H9 (cell line): ENCODE data around the gene PTPRN2. TPM values are rescaled to one million over a fixed set of nuclear protein-coding genes. Genes with fewer than 3 reads are reported as not detected.
A peak's percentile ranks its signal among the peaks of the same experiment; 100 is the strongest.

Source experiments
- DNase-seq: peaks from one replicate; pipeline ENCODE4 v3.0.0-alpha.2; 2017
- H2AFZ ChIP-seq: one replicate; pipeline ENCODE4 v1.6.1; 2013; ENCODE audit warnings: mild to moderate bottlenecking, low read length, control low read depth, moderate library complexity
- H2AK5ac ChIP-seq: 2 replicates; pipeline ENCODE4 v1.6.1; 2013; ENCODE audit warnings: low read length, control low read depth, mixed read lengths; ENCODE audit not compliant: insufficient read length
- H2BK120ac ChIP-seq: one replicate; pipeline ENCODE4 v1.6.1; 2013; ENCODE audit warnings: low read depth, mild to moderate bottlenecking, low read length, control low read depth, inconsistent platforms; ENCODE audit not compliant: poor library complexity, severe bottlenecking
- H2BK12ac ChIP-seq: 2 replicates; pipeline ENCODE4 v1.6.1; 2013; ENCODE audit warnings: low read length, control low read depth, mixed read lengths, low read depth; ENCODE audit not compliant: insufficient read length
- H2BK15ac ChIP-seq: 2 replicates; pipeline ENCODE4 v1.6.1; 2013; ENCODE audit warnings: low read depth, low read length, control low read depth
- H2BK20ac ChIP-seq: one replicate; pipeline ENCODE4 v1.6.1; 2013; ENCODE audit warnings: low read depth, mild to moderate bottlenecking, low read length, control low read depth, inconsistent platforms; ENCODE audit not compliant: poor library complexity, severe bottlenecking
- H2BK5ac ChIP-seq: 2 replicates; pipeline ENCODE4 v1.6.1; 2013; ENCODE audit warnings: low read length, control low read depth, mixed read lengths; ENCODE audit not compliant: insufficient read length
- H3K14ac ChIP-seq: 2 replicates; pipeline ENCODE4 v1.6.1; 2013; ENCODE audit warnings: low read length, control low read depth; ENCODE audit not compliant: insufficient read depth
- H3K18ac ChIP-seq: 2 replicates; pipeline ENCODE4 v1.6.1; 2013; ENCODE audit warnings: low read depth, mild to moderate bottlenecking, mixed read lengths, low read length, control low read depth; ENCODE audit not compliant: insufficient read length
- H3K23ac ChIP-seq: 2 replicates; pipeline ENCODE4 v1.6.1; 2013; ENCODE audit warnings: low read length, control low read depth, mixed read lengths, low read depth; ENCODE audit not compliant: insufficient read length
- H3K23me2 ChIP-seq: 2 replicates; pipeline ENCODE4 v1.6.1; 2013; ENCODE audit warnings: low read depth, mild to moderate bottlenecking, mixed read lengths, low read length, control low read depth; ENCODE audit not compliant: insufficient read length, poor library complexity, severe bottlenecking
- H3K27ac ChIP-seq: 2 replicates; pipeline ENCODE4 v1.5.1; 2013; ENCODE audit warnings: low read length, control low read depth, mixed read lengths, low read depth; ENCODE audit not compliant: insufficient read length
- H3K27me3 ChIP-seq: 2 replicates; pipeline ENCODE4 v1.6.1; 2013; ENCODE audit warnings: low read length, control low read depth, inconsistent platforms; ENCODE audit not compliant: insufficient read depth
- H3K4ac ChIP-seq: 2 replicates; pipeline ENCODE4 v1.6.1; 2013; ENCODE audit warnings: low read depth, mild to moderate bottlenecking, control low read depth, inconsistent platforms, low read length, moderate library complexity
- H3K4me1 ChIP-seq: 2 replicates; pipeline ENCODE4 v1.6.1; 2013; ENCODE audit warnings: low read length, control low read depth, inconsistent platforms; ENCODE audit not compliant: insufficient read depth
- H3K4me2 ChIP-seq: 2 replicates; pipeline ENCODE4 v1.6.1; 2013; ENCODE audit warnings: low read length, control low read depth, mixed read lengths; ENCODE audit not compliant: insufficient read length, insufficient read depth
- H3K56ac ChIP-seq: 2 replicates; pipeline ENCODE4 v1.6.1; 2013; ENCODE audit warnings: low read depth, mild to moderate bottlenecking, mixed read lengths, low read length, control low read depth; ENCODE audit not compliant: insufficient read length
- H3K79me1 ChIP-seq: 2 replicates; pipeline ENCODE4 v1.6.1; 2013; ENCODE audit warnings: low read depth, mild to moderate bottlenecking, moderate library complexity, low read length, control low read depth, inconsistent platforms; ENCODE audit not compliant: insufficient read depth, poor library complexity, severe bottlenecking
- H3K79me2 ChIP-seq: 2 replicates; pipeline ENCODE4 v1.6.1; 2013; ENCODE audit warnings: low read length, control low read depth, inconsistent platforms; ENCODE audit not compliant: insufficient read depth
- H3K9ac ChIP-seq: 2 replicates; pipeline ENCODE4 v1.6.1; 2013; ENCODE audit warnings: low read length, control low read depth, mixed read lengths; ENCODE audit not compliant: insufficient read length; ENCODE audit errors: extremely low read depth
- H3K9me3 ChIP-seq: one replicate; pipeline ENCODE4 v1.6.1; 2013; ENCODE audit warnings: low read depth, low read length, inconsistent platforms; ENCODE audit not compliant: control insufficient read depth
- H3T11ph ChIP-seq: one replicate; pipeline ENCODE4 v1.6.1; 2013; ENCODE audit warnings: mild to moderate bottlenecking, low read length, control low read depth, inconsistent platforms
- H4K20me1 ChIP-seq: one replicate; pipeline ENCODE4 v1.6.1; 2013; ENCODE audit not compliant: control insufficient read depth, insufficient read length, insufficient read depth
- H4K5ac ChIP-seq: 2 replicates; pipeline ENCODE4 v1.6.1; 2013; ENCODE audit warnings: low read depth, mild to moderate bottlenecking, mixed read lengths, low read length, control low read depth; ENCODE audit not compliant: insufficient read length
- H4K8ac ChIP-seq: replicated peaks from 2 replicates; pipeline ENCODE4 v1.6.1; 2013; ENCODE audit warnings: low read length, control low read depth, mixed read lengths, low read depth; ENCODE audit not compliant: insufficient read length
- H4K91ac ChIP-seq: 2 replicates; pipeline ENCODE4 v1.6.1; 2013; ENCODE audit warnings: low read depth, mild to moderate bottlenecking, moderate library complexity, mixed read lengths, low read length, control low read depth; ENCODE audit not compliant: insufficient read length
- H3K27ac Mint-ChIP-seq, 3 experiments: 2 replicates in 2 of 3; 3 replicates in 1 of 3; pipeline ENCODE4 v1.8.0; 2020 to 2021; ENCODE audit warnings: mixed read lengths in 3 of 3, mild to moderate bottlenecking in 1 of 3, moderate library complexity in 1 of 3
- H3K27me3 Mint-ChIP-seq: 2 replicates; pipeline ENCODE4 v1.8.0; 2021; ENCODE audit warnings: low read depth, mild to moderate bottlenecking, moderate library complexity, mixed read lengths
- H3K36me3 Mint-ChIP-seq, 3 experiments: 2 replicates in 2 of 3; 3 replicates in 1 of 3; pipeline ENCODE4 v1.8.0; 2020 to 2021; ENCODE audit warnings: low read depth in 3 of 3, mixed read lengths in 3 of 3; ENCODE audit not compliant: insufficient read depth in 1 of 3
- H3K4me1 Mint-ChIP-seq, 2 experiments: 2 replicates each; pipeline ENCODE4 v1.8.0; 2020; ENCODE audit warnings: mixed read lengths in 2 of 2
- H3K4me3 Mint-ChIP-seq, 2 experiments: 2 replicates in 1 of 2; 3 replicates in 1 of 2; pipeline ENCODE4 v1.8.0; 2020 to 2021; ENCODE audit warnings: mild to moderate bottlenecking in 2 of 2, mixed read lengths in 2 of 2, moderate library complexity in 1 of 2
- H3K9me3 Mint-ChIP-seq, 2 experiments: 2 replicates in 1 of 2; 3 replicates in 1 of 2; pipeline ENCODE4 v1.8.0; 2020; ENCODE audit warnings: mild to moderate bottlenecking in 2 of 2, mixed read lengths in 2 of 2, moderate library complexity in 1 of 2
- WGBS: extraction: QIAGEN DNeasy Blood & Tissue Kit; methylation state at CpG from one replicate; pipeline ENCODE4 v1.1.7; 2013; ENCODE audit warnings: missing lambda C conversion rate, low lambda C conversion rate, mixed read lengths; ENCODE audit not compliant: insufficient read length; ENCODE audit errors: extremely low coverage; 5-methylcytosine and 5-hydroxymethylcytosine counted together
- total RNA-seq: library from RNA; stranded (reverse); gene quantifications from 2 replicates; pipeline ENCODE4 v1.2.1, GENCODE V29; 2021
- TF ChIP-seq, protein P1 (sequence below): fragments of 200-600 bp; sonication (generic); conservative IDR thresholded peaks from 3 replicates; pipeline ENCODE4 v1.8.0; 2021; ENCODE audit warnings: antibody characterized with exemption, mild to moderate bottlenecking

PTPRN2 gene
- total RNA-seq, 1 experiment from 2014 or later = 5.2 TPM

- Mint-ChIP-seq H3K27ac (peak overlapping the region in 1 of 3 experiments; percentile 46; a peak in 1 of 7 replicates), H3K4me1 (peaks cover 15 to 22% of the 10 kb centered on the region in 2 experiments)
- TF ChIP-seq, protein P1, sequence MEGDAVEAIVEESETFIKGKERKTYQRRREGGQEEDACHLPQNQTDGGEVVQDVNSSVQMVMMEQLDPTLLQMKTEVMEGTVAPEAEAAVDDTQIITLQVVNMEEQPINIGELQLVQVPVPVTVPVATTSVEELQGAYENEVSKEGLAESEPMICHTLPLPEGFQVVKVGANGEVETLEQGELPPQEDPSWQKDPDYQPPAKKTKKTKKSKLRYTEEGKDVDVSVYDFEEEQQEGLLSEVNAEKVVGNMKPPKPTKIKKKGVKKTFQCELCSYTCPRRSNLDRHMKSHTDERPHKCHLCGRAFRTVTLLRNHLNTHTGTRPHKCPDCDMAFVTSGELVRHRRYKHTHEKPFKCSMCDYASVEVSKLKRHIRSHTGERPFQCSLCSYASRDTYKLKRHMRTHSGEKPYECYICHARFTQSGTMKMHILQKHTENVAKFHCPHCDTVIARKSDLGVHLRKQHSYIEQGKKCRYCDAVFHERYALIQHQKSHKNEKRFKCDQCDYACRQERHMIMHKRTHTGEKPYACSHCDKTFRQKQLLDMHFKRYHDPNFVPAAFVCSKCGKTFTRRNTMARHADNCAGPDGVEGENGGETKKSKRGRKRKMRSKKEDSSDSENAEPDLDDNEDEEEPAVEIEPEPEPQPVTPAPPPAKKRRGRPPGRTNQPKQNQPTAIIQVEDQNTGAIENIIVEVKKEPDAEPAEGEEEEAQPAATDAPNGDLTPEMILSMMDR = no peak
Measured at GRCh38 chr7:157850481-157851444, 736.9 kb downstream of the PTPRN2 start.

More at GRCh38 chr7:157850481-157851444, 736.9 kb downstream of the PTPRN2 start:
- Histone ChIP-seq H4K8ac (peak overlapping the region; percentile 67), H3K27me3 (no peaks in the 10 kb centered on the region), H3K56ac (no peak overlapping the region), H2AK5ac (no peak overlapping the region), H2AFZ (no peak overlapping the region), H2BK120ac (no peak overlapping the region), H3K79me1 (no peaks in the 10 kb centered on the region), H3T11ph (no peak overlapping the region), H3K9ac (no peak overlapping the region), H2BK20ac (no peak overlapping the region), H4K20me1 (no peaks in the 10 kb centered on the region), H3K79me2 (no peaks in the 10 kb centered on the region), H2BK15ac (no peak overlapping the region), H3K4ac (no peak overlapping the region), H3K4me2 (no peak overlapping the region), H2BK12ac (no peak overlapping the region), H4K91ac (no peak overlapping the region), H3K18ac (peak overlapping the region; percentile 91), H3K23me2 (no peaks in the 10 kb centered on the region), H3K4me1 (no peaks in the 10 kb centered on the region; the same call in 1 of the 2 replicates), H3K23ac (no peak overlapping the region), H3K14ac (no peak overlapping the region), H3K9me3 (no peaks in the 10 kb centered on the region), H4K5ac (no peak overlapping the region), H2BK5ac (no peak overlapping the region), H3K27ac (no peak overlapping the region)
- Mint-ChIP-seq H3K36me3 (peaks cover 0 to 2% (median 0%) of the 10 kb centered on the region in 3 experiments; a peak in 1 of 7 replicates), H3K4me3 (no peak overlapping the region; a peak in 1 of 5 replicates), H3K9me3 (no peaks in the 10 kb centered on the region; a peak in 1 of 5 replicates), H3K27me3 (peaks cover 9% of the 10 kb centered on the region)
- no CpG with 5 or more reads among the region's 20 CpGs for WGBS
- no peak for DNase-seq
